GM23248 (cell line): ENCODE data around the gene PIGB.

Source experiments
- EZH2 ChIP-seq: fragments of 200-600 bp; sonication (generic); IDR thresholded peaks from 2 replicates; pipeline ENCODE4 v1.6.1; 2018; ENCODE audit warnings: antibody characterized with exemption, mild to moderate bottlenecking; ENCODE audit not compliant: insufficient read depth, poor library complexity, severe bottlenecking
- EZH2phosphoT487 ChIP-seq: fragments of 200-600 bp; sonication (generic); IDR thresholded peaks from 2 replicates; pipeline ENCODE4 v1.6.1; 2018; ENCODE audit warnings: antibody characterized with exemption, moderate library complexity, mild to moderate bottlenecking, low read depth; ENCODE audit not compliant: insufficient read depth

- no peak for TF ChIP-seq EZH2
- TF ChIP-seq EZH2phosphoT487, result no peak
Measured at GRCh38 chr15:55402707-55403106, 83.7 kb downstream of the PIGB start.
